A673 (cell line): ENCODE measurements around the gene PCDHB16. TPM values are rescaled to one million over a fixed set of nuclear protein-coding genes. Genes with fewer than 3 reads are reported as not detected.
"Not testable (repeated sequence)": the region's sequence is repeated elsewhere in the genome, so short reads cannot be mapped to it uniquely, and the experiment has no call there.

ENCODE experiments used
- Bru-seq: library from RNA; stranded (reverse); fragments of 400-500 nt; gene quantifications from one replicate; lab custom pipeline; 2021; lab: Mats Ljungman, UMichigan
- BruChase-seq, 2 experiments: library from RNA; stranded (reverse); fragments of 400-500 nt; gene quantifications; one replicate each; lab custom pipeline; 2021; lab: Mats Ljungman, UMichigan
- BruUV-seq: library from RNA; stranded (reverse); fragments of 400-500 nt; replicated peaks from 2 replicates; lab custom pipeline; 2021; lab: Mats Ljungman, UMichigan
- CTCF ChIA-PET: fragments of 300-600 bp; sonication (Branson Sonifier 250); formaldehyde crosslinking; loops from one replicate; lab custom pipeline; 2022; ENCODE audit warnings: antibody characterized with exemption; lab: Charles Lee
- POLR2A ChIA-PET: fragments of 300-600 bp; sonication (Branson Sonifier 250); formaldehyde crosslinking; loops from one replicate; lab custom pipeline; 2022; ENCODE audit warnings: antibody characterized with exemption; ENCODE audit not compliant: low non-redundant PET; lab: Charles Lee
- DNase-seq: peaks from one replicate; pipeline ENCODE4 v3.0.0-alpha.2; 2015; ENCODE audit warnings: low spot score
- H3K27ac ChIP-seq: fragments of 200-600 bp; sonication (generic); 2 replicates; pipeline ENCODE4 v1.5.1; 2016; ENCODE audit warnings: mixed run types, low read depth, mild to moderate bottlenecking, mixed read lengths, antibody characterized with exemption, low read length; ENCODE audit not compliant: poor library complexity, severe bottlenecking
- H3K27me3 ChIP-seq: fragments of 200-600 bp; sonication (generic); replicated peaks from 2 replicates; pipeline ENCODE4 v1.6.1; 2017; ENCODE audit warnings: mixed run types, low read depth, mild to moderate bottlenecking, mixed read lengths, antibody characterized with exemption, low read length; ENCODE audit not compliant: insufficient read depth, poor library complexity
- H3K36me3 ChIP-seq: fragments of 200-600 bp; sonication (generic); 2 replicates; pipeline ENCODE4 v1.6.1; 2016; ENCODE audit warnings: mixed run types, mild to moderate bottlenecking, mixed read lengths, antibody characterized with exemption, low read length; ENCODE audit not compliant: insufficient read depth, poor library complexity, severe bottlenecking
- H3K4me1 ChIP-seq: fragments of 200-600 bp; sonication (generic); 2 replicates; pipeline ENCODE4 v1.6.1; 2017; ENCODE audit warnings: mixed run types, mild to moderate bottlenecking, mixed read lengths, antibody characterized with exemption, low read length; ENCODE audit not compliant: insufficient read depth, poor library complexity, severe bottlenecking
- H3K4me3 ChIP-seq: fragments of 200-600 bp; sonication (generic); 2 replicates; pipeline ENCODE4 v1.5.1; 2016; ENCODE audit warnings: low read depth, mixed run types, mild to moderate bottlenecking, mixed read lengths, low read length; ENCODE audit not compliant: poor library complexity, severe bottlenecking
- H3K9me3 ChIP-seq: fragments of 200-600 bp; sonication (generic); 2 replicates; pipeline ENCODE4 v1.6.1; 2016; ENCODE audit warnings: mixed run types, low read depth, mild to moderate bottlenecking, mixed read lengths, antibody characterized with exemption, low read length; ENCODE audit not compliant: poor library complexity, severe bottlenecking
- CTCF ChIP-seq: fragments of 300-800, 200-600 bp; sonication (generic); conservative IDR thresholded peaks from 2 replicates; pipeline ENCODE4 v1.5.1; 2017; ENCODE audit warnings: low read depth, mild to moderate bottlenecking, antibody characterized with exemption, low read length, moderate library complexity, mixed read lengths
- EZH2 ChIP-seq: fragments of 200-600 bp; sonication (generic); IDR thresholded peaks from 2 replicates; pipeline ENCODE4 v1.6.1; 2017; ENCODE audit warnings: borderline replicate concordance, low read depth, mild to moderate bottlenecking, mixed read lengths, antibody characterized with exemption, low read length; ENCODE audit not compliant: poor library complexity, severe bottlenecking
- intact Hi-C: fragments of 100-400 bp; cut with micrococcal nuclease; formaldehyde crosslinking; loops from one replicate; pipeline ENCODE4 v1.10.0; 2022; ENCODE audit not compliant: unreplicated experiment
- long read RNA-seq: library from polyadenylated mRNA; stranded (forward); transcript quantifications from one replicate; pipeline ENCODE4 v2.0.0, GENCODE V29; 2022
- total RNA-seq: library from RNA; stranded (reverse); gene quantifications from 2 replicates; pipeline ENCODE4 v1.2.3, GENCODE V29; 2021

PCDHB16 gene
- total RNA-seq (11.3 and 12.8 TPM in 2 replicates), Bru-seq, nascent RNA (percentile 75 among the genes with signal in this experiment), BruChase-seq, experiment 1, labeled RNA remaining after a 2-hour chase (percentile 91 among the genes with signal in this experiment), BruChase-seq, experiment 2, labeled RNA remaining after a 6-hour chase (percentile 95 among the genes with signal in this experiment)
- long read RNA-seq, full-length matches to known transcripts: 26 of 28 reads
- long read RNA-seq, partial matches to known transcripts: 1 of 28 reads
- long read RNA-seq, other reads (novel, unspliced or antisense): 1 of 28 reads

- H3K4me1 ChIP-seq: no peaks in the 10 kb centered on the region
- BruUV-seq: no TSS peak
- POLR2A ChIA-PET: no interaction called here
- DNase-seq: peak; percentile 90
- peak within 1 kb of the TSS; percentile 51 for H3K4me3 ChIP-seq
- TF ChIP-seq CTCF (peak; percentile 87), EZH2 (no peak)
- peaks cover 5% of the 10 kb centered on the region for H3K36me3 ChIP-seq
- CTCF ChIA-PET: interaction anchor here (0.7 to 2.0 kb wide), 15 partner anchors 8 to 437 kb away, joined by 3 to 10 read pairs (median 5); partner anchors contain the start of genes DIAPH1, PCDHA1, PCDHB10 and PCDHB11
- H3K27me3 ChIP-seq: no peaks in the 10 kb centered on the region
- intact Hi-C loops: loop anchor here (5.0 kb wide), 1 partner anchor 90 kb away; the partner anchor contains the start of gene PCDHB2
- H3K27ac ChIP-seq: peak within 1 kb of the TSS; percentile 75
- H3K9me3 ChIP-seq: no peaks in the 10 kb centered on the region
Measured at GRCh38 chr5:141182248-141182647, at the start of gene PCDHB16. PCDHB16 (plus strand) TSS chr5:141182387; CDS start chr5:141182560, 173 bp downstream.

GRCh38 chr5:141135030-141135717 lies 47.0 kb upstream of the PCDHB16 start, which contains the start of gene PCDHB5:
PCDHB5 (plus strand) TSS chr5:141135206; CDS start chr5:141135435, 229 bp downstream.
- intact Hi-C loops: no loop called here
- TSS peak; percentile 73 for BruUV-seq
- Histone ChIP-seq H3K9me3 (peaks cover 14% of the 10 kb centered on the region), H3K27ac (peak within 1 kb of the TSS; percentile 88), H3K4me1 (no peaks in the 10 kb centered on the region), H3K36me3 (peaks cover 5% of the 10 kb centered on the region), H3K4me3 (peak within 1 kb of the TSS; percentile 60), H3K27me3 (no peaks in the 10 kb centered on the region)
- TF ChIP-seq EZH2: no peak
- peak; percentile 82 for TF ChIP-seq CTCF
- peak; percentile 90 for DNase-seq
- CTCF ChIA-PET: interaction anchor here (0.8 to 1.9 kb wide), 10 partner anchors 9 to 429 kb away, joined by 3 to 9 read pairs (median 4); partner anchors contain the start of genes PCDHB14, PCDHB16, PCDHB2 and PCDHB9
- POLR2A ChIA-PET: no interaction called here

- H3K27ac ChIP-seq: peak overlapping the region; percentile 88
- ChIA-PET CTCF (interaction anchor here (0.8 to 1.9 kb wide), 10 partner anchors 9 to 428 kb away, joined by 3 to 9 read pairs (median 4); partner anchors contain the start of genes PCDHB14, PCDHB16, PCDHB2 and PCDHB9), POLR2A (no interaction called here)
- H3K27me3 ChIP-seq: no peaks in the 10 kb centered on the region
- peak overlapping the region; percentile 60 for H3K4me3 ChIP-seq
- H3K4me1 ChIP-seq: no peaks in the 10 kb centered on the region
- intact Hi-C loops: no loop called here
- BruUV-seq: no TSS peak
- peak; percentile 36 for DNase-seq
- peaks cover 5% of the 10 kb centered on the region for H3K36me3 ChIP-seq
- TF ChIP-seq EZH2 (no peak), CTCF (no peak)
- peaks cover 14% of the 10 kb centered on the region for H3K9me3 ChIP-seq
Measured at GRCh38 chr5:141135718-141136266, 46.4 kb upstream of the PCDHB16 start.

GRCh38 chr5:141137346-141137745 lies 44.8 kb upstream of the PCDHB16 start:
- H3K9me3 ChIP-seq: peaks cover 14% of the 10 kb centered on the region
- BruUV-seq, H3K36me3 ChIP-seq, intact Hi-C loops, H3K4me1 ChIP-seq, H3K27ac ChIP-seq, POLR2A ChIA-PET, DNase-seq, H3K27me3 ChIP-seq, H3K4me3 ChIP-seq, CTCF ChIA-PET: not testable (repeated sequence)
